ENCODE results near the gene PMPCA.
A peak's percentile ranks its signal among the peaks of the same experiment; 100 is the strongest.

Gene PMPCA, protein sequence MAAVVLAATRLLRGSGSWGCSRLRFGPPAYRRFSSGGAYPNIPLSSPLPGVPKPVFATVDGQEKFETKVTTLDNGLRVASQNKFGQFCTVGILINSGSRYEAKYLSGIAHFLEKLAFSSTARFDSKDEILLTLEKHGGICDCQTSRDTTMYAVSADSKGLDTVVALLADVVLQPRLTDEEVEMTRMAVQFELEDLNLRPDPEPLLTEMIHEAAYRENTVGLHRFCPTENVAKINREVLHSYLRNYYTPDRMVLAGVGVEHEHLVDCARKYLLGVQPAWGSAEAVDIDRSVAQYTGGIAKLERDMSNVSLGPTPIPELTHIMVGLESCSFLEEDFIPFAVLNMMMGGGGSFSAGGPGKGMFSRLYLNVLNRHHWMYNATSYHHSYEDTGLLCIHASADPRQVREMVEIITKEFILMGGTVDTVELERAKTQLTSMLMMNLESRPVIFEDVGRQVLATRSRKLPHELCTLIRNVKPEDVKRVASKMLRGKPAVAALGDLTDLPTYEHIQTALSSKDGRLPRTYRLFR

DNA sequence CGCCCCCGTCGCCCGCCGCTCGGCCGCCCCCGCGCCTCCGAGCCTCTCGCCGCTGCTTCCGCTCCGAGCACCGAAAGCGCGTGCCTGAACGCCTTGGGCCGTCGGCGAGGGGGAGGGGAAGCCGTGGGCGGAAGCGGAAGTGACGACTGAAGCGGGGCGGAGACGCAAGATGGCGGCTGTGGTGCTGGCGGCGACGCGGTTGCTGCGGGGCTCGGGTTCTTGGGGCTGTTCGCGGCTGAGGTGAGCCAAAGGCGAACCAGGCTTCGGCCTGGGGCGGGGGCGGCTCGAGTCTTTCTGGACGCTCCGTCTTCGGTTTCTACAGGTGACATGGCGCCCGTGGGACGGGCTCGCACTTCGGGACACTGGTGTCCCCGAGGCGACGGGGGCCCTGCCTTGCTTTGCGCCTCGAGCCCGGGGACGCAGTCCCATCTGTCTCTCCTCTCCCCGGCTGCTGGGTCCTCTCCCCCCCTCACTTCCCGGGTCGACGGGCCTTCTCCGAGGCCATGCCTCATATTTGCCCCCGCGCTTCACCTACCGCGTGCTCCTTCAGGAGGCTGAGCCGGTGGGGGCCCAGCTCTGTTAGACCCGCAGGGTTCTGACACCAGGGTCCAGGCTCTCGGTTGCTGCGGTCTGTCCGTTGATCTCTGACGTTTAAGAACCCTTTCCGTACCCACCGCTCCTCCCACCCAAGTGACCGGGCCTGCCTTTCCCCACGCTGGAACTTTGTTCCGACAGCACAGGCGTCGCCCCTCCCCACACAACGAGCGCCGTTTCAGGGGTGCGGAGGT lies at the start of gene PMPCA, which contains the start of gene ENTR1:
TSS of gene PMPCA (plus strand) at position 159 of the 788 bp plus-strand sequence. CDS start at position 170, 11 bp downstream.
TSS of gene ENTR1 (minus strand) at position 115 of the 788 bp plus-strand sequence. CDS start 217 bp downstream, outside the sequence.
- peak; percentile 95 for DNase-seq

DNA sequence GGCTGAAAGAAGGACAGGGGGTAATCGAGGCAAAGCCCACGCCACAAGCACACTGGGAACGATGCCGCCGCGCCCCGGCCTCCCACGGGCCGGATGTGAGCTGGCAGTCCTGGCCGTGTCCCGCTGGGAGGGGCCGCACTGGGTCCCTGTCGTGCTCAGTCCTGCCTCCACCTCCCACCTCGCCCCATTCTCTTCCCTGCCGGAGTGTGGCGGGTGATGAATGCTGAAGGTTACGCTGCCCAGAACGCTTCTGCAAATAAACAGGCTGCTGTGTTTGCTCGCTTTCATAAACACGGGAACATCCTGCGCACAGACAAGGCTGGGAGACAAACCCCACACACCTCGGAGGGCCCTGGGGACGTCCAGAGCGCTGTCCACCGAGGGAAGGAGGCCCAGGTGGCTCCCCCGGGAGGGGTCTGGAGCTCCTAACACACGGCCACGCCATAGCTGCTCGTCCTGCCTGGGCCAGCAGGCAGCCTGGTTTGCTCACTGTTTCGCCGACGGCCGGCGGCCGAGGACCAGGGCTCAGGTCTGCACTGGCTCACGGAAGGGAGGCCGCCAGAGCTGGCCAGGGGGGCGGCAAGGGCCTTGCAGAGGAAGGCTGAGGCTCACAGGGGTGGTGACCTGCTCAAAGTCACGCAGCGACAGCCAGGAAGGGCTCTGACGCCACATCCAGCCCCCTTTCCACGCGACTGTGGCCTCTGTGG lies 49.3 kb upstream of the PMPCA start:
- DNase-seq: peak; percentile 69

DNA sequence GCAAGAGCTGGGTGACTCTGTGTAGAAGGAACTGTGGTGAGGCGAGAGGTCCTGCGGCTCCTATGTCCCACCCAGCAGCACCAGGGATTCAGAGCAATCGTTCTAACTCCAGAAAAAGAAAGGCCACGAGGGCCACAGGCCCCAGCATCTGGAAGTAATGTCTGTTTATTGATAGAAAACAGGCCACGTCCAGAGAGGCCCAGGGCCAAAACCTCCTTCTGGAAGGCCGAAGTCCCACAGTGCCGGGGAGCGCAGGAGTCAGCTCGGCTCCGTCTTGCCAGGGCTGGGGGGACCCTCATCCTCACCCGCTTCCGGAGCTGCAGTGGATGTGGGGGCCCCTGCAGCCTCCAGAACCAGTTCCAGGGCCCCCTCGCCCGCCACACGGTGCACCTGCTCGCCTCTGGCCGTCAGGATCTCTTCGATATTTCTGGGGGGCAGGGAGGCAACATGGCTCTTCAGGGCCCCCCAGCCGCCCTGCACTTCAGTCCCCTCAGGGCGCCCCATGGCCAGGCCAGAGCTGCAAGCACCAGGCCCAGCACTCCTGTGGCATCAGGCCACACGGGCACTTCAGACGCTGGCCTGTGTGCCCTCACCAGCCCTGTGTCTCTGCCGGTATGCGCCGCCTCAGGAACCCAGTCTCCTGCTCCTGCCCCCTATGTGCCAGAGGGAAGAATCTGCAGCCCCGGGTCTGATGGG lies 48.6 kb upstream of the PMPCA start:
- DNase-seq: no peak

DNA sequence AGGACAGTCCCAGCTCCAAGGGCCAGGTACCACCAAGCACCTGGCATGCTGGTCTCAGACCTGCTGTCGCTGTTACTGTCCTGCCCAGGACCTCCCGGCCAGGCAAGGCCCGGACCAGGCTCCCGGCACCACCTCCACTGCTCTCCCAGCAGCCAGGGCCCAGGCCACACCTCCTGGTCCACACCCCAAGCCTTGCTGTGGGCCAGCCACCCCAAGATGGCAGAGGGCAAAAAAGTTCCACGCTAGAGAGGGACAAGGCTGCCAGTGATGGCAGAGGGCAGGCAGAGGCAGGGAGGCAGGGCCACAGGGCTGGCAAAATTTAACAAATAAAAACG lies 48.0 kb upstream of the PMPCA start:
- DNase-seq: no peak

DNA sequence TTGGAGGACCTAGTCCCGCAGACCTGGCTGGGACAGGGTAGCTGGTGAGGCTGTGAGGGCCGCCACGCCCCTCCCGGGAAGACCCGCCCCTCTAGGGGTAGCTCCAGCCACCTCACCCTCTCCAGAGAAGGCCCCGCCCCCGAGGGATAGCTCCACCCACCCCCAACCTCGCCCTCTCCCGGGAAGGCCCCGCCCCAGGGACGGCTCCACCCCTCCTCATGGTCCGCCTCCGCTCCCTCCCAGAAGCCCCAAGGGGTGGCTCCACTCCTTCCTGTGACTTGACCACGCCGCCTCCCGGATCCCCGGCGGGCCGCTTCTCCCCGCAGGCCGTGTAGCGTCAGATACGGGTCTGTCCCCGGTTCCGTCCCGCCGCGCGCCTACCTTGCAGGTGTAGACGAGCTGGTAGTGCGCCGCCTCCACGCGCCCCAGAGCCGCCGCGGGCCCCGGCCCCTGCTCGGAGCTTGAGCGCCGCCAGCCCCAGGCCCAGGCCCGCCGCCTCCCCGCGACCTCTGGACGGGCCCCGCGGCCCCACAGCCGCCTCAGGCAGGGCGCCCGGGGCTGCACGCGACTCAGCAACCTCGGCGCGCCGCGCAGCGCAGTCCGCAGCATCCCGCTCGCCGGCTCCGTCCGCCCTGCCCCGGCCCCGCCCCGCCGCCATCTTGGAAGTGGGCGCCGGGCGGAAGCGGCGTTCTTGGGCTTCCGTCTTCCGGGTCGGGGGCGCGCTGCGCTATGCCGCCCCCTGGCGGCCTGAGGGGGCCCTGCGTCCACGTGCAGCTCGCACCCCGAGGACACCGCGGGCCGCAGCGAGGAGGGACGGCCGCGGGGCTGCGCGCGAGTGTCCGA lies 47.1 kb upstream of the PMPCA start, which contains the start of gene DNLZ:
TSS of gene DNLZ (minus strand) at position 639 of the 843 bp plus-strand sequence. CDS start at position 609, 30 bp downstream.
- DNase-seq: peak; percentile 97

DNA sequence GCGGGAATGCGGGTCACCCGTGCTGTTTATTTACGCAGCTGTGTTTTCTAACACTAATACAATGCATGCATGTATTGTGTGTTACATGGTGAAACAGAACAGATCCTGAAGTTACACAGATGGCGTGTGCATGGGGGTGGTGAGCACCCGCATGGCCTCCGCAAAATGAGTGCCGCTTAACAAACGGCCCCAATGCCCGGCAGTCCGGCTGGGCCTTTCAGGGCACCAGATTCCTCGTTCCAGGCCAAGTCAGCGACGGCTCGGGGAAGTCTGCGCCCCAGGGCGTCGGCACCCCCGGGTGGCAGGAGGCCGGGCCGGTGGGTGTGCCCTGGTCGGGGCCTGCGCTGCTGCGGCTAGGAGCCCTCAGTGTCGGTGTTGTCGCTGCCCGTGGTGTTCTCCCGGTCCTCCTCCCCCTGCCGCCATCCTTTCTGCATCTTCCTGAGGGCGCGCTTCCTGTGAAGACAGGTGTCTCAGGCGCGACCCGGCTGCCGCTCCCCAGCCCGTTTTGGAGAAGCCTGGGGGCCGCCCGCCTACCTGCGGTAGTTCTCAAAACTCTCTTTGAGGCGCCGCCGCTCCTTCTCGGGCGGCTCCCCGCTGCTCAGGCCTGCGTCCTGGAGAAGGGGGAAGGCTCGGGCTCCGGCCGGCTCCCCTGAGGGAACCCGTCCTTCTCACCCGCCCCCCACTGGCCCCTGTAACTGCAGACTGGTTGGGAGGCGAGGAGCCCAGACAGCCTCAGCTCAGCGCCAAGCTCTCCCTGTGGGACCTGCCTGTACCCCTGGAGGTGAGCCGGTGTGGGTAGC lies 46.3 kb upstream of the PMPCA start:
- no peak for DNase-seq

DNA sequence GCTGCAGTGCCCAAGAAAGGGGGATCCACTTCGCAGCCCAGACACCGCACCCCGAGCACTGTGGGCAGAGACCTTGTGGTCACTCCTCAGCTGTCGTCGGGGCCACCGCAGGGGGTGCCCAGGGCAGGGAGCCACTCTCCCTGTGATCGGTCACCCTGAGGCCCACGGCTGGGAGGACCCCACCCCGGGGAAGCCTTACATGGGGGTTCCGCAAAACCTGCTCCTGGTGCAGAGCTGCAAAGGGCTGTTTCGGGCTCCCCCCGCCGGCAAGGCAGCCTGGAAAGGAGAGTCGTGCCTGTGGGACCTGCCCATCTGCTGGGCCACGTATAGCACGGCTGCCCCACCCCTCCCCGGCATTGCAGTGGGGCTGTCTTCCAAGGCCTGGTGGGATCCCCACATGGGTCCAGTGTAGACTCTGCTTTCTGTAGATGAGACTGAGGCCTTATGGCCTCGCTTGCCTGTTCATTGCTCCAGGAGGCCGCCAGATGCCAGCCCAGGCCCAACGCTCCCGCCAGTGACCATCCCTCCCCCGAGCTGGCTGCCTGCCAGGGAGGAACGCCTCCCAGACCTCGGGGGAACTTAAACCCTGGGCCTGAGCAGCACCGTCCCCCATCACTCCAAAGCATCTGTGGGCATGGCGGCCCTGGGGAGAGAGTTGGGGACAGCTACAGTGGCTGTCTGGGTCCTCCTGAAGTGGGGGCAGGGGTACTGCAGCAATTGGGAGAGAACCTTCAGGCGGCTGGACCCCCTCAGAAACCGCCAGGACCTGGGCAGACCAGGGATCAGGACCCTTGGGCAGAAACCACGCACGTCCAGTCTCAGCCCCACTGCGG lies 45.3 kb upstream of the PMPCA start:
- DNase-seq: no peak

DNA sequence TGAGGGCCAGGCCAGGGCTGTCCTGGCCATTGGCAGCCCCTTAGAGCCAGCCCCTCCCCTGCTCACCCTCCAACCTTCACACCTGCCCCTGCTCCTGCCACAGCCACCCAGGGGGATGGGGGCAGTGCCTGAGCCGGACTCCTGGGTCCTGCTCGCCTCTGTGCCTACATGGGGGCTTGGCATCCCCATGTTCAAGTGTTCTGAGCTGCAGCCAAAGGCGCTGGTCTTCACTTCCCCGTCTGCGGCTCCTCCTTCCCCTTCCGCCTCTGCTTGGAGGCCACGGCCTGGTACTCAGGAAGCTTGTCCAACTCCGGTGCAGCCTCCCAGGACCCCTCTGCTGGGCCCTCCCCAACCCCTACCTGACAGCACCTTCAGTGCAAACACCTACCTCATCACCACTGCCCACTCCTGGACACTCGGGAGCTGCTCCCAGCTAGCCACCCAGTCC lies 44.7 kb upstream of the PMPCA start:
- DNase-seq: no peak

DNA sequence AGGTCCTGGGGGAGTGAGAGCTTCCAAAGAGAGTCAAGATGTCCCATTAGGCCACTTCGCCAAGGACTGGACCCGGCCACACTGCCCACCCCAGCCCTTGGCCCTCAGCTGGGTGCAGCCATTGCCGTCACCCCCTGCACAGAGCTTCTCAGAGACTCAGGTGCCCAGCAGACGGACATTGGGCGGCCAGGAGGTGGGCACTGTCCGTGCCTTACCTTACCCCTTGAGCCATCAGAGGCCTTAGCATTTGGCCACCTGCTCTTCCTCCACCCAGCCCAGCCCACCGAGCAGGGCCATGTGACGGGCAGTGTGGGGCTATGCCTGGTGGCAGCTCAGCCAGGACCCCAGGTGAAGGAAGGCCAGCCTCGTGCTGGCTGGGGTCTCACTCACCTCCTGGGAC lies 43.6 kb upstream of the PMPCA start:
- no peak for DNase-seq

DNA sequence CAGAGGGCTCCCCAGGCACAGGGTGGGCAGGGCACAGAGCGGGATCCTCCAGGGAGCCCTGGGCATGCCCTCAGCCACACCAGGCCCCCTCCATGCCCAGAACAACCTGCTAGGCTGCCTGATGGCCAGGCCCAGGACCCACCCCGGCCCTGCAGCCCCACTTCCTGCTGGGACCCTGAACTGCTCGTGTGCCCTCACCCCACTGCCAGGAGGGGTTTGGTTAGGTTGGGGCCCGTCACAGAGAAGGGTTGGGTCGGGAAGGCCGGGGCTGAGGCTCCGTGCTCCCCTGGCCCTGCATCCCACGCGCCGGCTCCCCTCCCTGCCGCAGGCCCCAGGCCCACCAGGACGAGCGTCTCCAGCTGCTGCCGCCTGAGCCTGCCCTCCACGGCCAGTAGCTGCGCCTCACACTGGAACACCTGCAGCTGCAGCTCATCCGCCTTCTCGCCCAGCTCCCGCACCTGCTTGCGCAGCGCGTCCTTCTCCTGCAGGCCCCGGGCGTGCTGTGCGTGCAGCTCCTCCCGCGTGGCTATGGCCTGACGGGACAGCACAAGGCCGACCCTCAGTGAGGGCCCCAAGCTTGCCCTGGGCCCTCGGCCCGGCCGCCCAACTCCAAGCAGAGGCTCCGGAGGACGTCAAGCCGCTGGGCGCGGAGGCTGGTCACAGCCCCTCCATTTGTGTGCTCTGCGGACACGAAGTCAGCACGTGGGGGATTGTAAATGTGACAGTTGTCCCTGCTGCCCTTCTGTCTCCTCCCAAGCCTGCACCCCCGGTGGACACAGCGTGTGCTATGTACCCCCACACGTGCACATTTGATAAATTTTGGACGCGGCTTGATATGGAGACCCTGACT lies 42.9 kb upstream of the PMPCA start:
- no peak for DNase-seq

DNA sequence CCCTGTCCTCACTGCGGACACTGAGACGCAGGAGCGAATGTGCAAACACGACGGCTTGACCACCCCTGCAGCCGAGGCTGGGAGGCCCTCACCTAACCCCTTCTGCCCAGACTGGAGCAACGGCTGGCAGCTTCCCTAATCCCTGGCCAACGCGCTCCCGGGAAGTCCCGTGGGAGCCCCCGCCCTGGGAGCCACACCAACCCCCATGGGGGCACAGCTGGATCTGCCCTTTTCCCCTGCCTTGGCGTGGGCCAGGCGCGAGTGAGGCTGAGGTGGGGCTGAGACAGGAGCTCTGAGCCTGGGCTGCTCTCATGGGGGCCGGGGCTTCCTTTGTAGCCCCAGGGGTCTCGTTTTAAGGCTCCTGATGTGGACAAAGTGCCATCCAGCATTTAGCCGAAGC lies 42.3 kb upstream of the PMPCA start:
- DNase-seq: no peak

DNA sequence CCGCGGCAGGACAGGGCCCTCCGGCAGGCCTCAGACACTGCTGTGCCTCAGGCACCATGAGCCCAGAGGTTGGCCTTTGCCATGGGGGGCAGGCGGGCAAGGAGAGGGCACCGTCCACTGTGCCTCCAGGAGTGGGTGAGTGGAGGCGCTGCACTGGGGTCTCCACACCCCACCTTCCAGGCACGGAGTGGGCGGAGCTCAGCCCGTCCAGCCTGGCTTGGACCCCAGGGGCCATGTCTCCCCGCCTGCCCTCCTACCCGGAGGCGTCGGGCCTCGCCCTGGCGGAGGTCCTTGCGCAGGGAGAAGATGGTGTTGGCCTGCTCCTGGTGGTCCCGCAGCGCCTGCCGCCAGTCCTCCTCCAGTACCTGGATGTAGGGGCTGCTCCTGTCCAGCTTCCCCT lies 40.4 kb upstream of the PMPCA start:
- DNase-seq: no peak

DNA sequence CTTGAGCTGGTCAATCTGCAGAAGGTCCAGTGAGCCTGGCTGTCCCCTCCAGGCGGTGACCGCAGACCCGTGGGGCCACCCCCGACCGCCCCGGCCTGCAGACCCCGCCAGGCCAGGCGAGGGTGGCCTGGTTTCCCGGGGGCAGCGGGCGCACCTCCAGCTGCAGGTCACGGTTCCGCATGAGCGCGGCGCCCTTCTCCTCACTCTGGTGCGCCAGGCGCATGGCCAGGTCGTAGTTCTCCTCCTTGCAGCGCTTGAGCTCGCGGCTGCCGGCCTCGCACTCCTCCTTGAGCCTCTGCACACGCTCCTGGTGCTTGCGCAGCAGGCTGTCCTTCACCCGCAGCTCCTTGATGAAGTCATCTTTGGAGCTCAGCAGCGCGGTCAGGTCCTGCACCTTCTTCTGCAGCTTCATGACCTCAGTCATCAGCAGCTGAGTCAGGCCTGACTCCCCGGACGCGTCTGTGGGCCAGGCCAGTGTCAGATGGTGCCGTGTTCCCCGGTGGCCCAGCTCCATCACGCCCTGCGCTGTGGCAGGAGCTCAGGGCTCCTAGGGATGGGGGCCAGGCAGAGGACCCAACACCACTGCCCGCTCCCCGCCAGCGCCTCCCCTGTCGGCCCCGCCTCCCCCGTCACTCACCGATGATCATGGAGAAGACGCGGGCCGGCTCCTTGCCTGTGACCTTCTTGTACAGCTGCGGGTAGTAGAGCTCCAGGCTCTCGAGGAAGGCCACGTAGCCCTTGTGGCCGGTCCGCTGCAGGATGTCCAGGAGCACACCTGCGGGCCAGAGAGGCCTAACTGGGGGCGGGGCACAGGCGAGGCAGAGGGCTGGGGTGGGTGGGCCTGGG lies 39.5 kb upstream of the PMPCA start:
- no peak for DNase-seq

DNA sequence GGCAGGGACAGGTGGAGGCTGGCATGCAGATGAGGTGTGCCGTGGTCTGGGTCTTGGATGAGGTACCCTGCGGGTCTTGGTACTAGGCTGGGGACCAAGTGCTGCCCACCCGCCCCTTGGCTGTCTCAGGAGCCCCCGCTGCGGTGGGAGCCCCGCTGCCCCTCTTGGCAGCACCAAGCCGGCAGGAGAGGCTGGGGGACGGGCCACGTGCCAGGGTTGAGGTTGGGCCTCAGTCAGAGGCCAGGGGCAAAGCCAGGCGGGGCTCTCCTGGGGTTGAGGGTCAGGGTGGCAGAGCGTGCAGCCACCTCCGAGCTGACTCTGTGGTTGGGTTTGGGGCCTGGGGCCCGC lies 39.0 kb upstream of the PMPCA start:
- no peak for DNase-seq

DNA sequence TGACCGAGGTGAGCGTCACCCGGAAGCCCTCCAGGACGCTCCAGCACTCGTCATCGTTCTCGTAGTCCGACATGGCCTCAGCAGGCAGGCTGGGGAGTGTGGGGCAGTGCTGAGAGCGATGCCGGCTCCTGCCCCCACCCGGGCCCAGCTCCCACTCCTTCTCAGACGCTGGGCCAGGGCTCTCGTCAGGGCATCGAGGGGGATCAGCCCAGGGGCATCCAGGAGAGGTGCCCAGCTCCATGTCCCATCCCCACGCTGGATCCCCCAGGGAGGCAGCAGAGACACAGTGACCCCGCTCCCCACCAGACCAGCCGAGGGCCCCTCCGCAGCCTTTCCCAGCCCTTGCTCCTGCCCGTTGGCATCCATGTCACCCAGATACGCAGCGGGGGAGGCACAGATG lies 38.5 kb upstream of the PMPCA start:
- no peak for DNase-seq

DNA sequence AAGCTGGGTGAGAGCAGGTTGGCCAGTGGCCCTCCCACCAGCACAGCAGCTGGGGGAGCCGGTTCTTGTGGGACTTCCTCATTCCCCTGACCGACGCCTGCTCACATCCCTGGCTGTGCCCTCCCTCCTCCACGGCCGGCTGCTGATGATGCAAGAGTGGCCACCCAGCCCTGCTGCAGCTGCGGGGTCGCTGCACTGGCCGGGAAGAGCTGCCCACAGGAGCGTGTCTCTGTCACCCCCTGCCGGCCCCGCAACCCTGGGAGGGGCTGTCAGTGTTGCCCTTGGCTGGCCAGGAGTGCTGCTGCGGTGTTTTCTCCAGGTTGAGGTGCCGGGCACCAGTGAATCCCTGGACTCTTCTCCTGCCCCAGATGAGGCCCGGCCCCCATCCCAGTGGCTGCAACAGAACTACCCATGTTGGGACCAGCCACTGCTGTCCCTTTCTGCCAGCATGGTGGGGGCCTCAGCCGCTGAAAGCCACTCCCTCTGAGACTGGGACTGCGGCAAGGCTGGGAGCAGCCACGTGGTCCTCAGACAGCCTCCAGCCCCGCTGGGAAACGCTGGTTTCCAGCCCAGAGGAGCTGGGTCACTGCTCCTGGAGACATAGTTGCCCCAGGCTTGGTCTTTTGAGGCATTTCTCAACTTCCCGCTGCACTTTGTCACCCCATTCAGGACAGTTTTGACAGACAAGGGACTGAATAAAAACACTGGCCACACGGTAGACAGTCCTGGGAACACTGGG lies 37.7 kb upstream of the PMPCA start:
- DNase-seq: peak; percentile 80
